HFFc6 (cell line): ENCODE measurements around the gene RUNDC3A. TPM values are rescaled to one million over a fixed set of nuclear protein-coding genes. Genes with fewer than 3 reads are reported as not detected.
A peak's percentile ranks its signal among the peaks of the same experiment; 100 is the strongest.

Experiments used
- DNase-seq: peaks from one replicate; pipeline ENCODE4 v3.0.0-alpha.2; 2018
- H3K27ac Mint-ChIP-seq: 2 replicates; pipeline ENCODE4 v1.8.0; 2020; ENCODE audit warnings: mild to moderate bottlenecking, mixed read lengths
- H3K27me3 Mint-ChIP-seq: 2 replicates; pipeline ENCODE4 v1.8.0; 2021; ENCODE audit warnings: mild to moderate bottlenecking, moderate library complexity, mixed read lengths; ENCODE audit not compliant: insufficient read depth
- H3K36me3 Mint-ChIP-seq: 2 replicates; pipeline ENCODE4 v1.8.0; 2021; ENCODE audit warnings: low read depth, mixed read lengths
- H3K4me1 Mint-ChIP-seq: 2 replicates; pipeline ENCODE4 v1.8.0; 2020; ENCODE audit warnings: low read depth, mixed read lengths
- H3K4me3 Mint-ChIP-seq: 2 replicates; pipeline ENCODE4 v1.8.0; 2020; ENCODE audit warnings: mild to moderate bottlenecking, moderate library complexity, mixed read lengths
- H3K9me3 Mint-ChIP-seq: 2 replicates; pipeline ENCODE4 v1.8.0; 2020; ENCODE audit warnings: mild to moderate bottlenecking, mixed read lengths
- total RNA-seq, 6 experiments: library from RNA; stranded (reverse); fragmentation: NEBNext Ultra II Directional; extraction: Animal tissue kit (Norgen Biotek cat#: 25700); gene quantifications; 2 replicates in 1 of 6; 3 replicates in 5 of 6; pipeline ENCODE4 v1.2.3, GENCODE V29; 2021
- TF ChIP-seq, protein P1 (sequence below): fragments of 200-600 bp; sonication (generic); IDR thresholded peaks from 2 replicates; pipeline ENCODE4 v1.5.0; 2021; ENCODE audit warnings: antibody characterized with exemption, mild to moderate bottlenecking

Gene RUNDC3A
- total RNA-seq, 6 experiments from 2014 or later, result 0.17 TPM; not detected in 5

GRCh38 chr17:44315760-44316731, 7.6 kb downstream of the RUNDC3A start:
- TF ChIP-seq, protein P1, sequence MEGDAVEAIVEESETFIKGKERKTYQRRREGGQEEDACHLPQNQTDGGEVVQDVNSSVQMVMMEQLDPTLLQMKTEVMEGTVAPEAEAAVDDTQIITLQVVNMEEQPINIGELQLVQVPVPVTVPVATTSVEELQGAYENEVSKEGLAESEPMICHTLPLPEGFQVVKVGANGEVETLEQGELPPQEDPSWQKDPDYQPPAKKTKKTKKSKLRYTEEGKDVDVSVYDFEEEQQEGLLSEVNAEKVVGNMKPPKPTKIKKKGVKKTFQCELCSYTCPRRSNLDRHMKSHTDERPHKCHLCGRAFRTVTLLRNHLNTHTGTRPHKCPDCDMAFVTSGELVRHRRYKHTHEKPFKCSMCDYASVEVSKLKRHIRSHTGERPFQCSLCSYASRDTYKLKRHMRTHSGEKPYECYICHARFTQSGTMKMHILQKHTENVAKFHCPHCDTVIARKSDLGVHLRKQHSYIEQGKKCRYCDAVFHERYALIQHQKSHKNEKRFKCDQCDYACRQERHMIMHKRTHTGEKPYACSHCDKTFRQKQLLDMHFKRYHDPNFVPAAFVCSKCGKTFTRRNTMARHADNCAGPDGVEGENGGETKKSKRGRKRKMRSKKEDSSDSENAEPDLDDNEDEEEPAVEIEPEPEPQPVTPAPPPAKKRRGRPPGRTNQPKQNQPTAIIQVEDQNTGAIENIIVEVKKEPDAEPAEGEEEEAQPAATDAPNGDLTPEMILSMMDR, result no peak
- peaks cover 44% of the 10 kb centered on the region for H3K27me3 Mint-ChIP-seq
- H3K27ac Mint-ChIP-seq, result no peak overlapping the region
- H3K4me1 Mint-ChIP-seq, result no peaks in the 10 kb centered on the region
- H3K9me3 Mint-ChIP-seq, result no peaks in the 10 kb centered on the region
- DNase-seq, result no peak
- peaks cover 7% of the 10 kb centered on the region; the same call in 1 of the 2 replicates for H3K36me3 Mint-ChIP-seq
- H3K4me3 Mint-ChIP-seq, result peak overlapping the region; percentile 0; the same call in 1 of the 2 replicates

DNA sequence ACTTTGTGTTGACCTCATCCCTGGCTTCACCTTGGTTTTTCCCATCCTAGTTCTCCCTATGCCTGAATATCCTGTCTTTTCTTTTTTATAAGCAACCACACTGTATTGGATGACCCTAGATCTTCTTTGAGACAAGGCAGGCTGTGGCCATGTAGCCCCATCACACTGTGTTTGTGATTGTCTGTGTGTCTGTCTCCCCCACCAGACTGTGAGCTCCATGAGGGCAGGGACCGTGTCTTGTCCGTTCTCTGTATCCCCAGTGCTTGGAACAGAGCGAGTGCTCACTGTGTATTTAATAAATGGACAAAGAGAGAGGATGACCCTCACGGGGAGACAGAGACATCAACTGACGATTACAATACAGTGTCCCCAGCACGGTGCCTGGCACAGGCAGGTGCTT, 9.1 kb downstream of the RUNDC3A start:
- Mint-ChIP-seq H3K9me3 (no peaks in the 10 kb centered on the region), H3K27ac (no peak overlapping the region), H3K27me3 (peaks cover 41% of the 10 kb centered on the region), H3K36me3 (peaks cover 7% of the 10 kb centered on the region; the same call in 1 of the 2 replicates), H3K4me3 (no peak overlapping the region), H3K4me1 (no peaks in the 10 kb centered on the region)
- DNase-seq, result no peak
- TF ChIP-seq, protein P1, result no peak

GRCh38 chr17:44318077-44318892, 9.9 kb downstream of the RUNDC3A start:
- Mint-ChIP-seq H3K36me3 (peaks cover 7% of the 10 kb centered on the region; the same call in 1 of the 2 replicates), H3K9me3 (no peaks in the 10 kb centered on the region), H3K4me3 (no peak overlapping the region), H3K27ac (no peak overlapping the region), H3K27me3 (peaks cover 35% of the 10 kb centered on the region), H3K4me1 (no peaks in the 10 kb centered on the region)
- TF ChIP-seq, protein P1, result no peak
- DNase-seq, result no peak

- TF ChIP-seq, protein P1, result no peak
- peaks cover 7% of the 10 kb centered on the region; the same call in 1 of the 2 replicates for H3K36me3 Mint-ChIP-seq
- H3K27me3 Mint-ChIP-seq, result peaks cover 26% of the 10 kb centered on the region
- no peak for DNase-seq
- H3K27ac Mint-ChIP-seq, result no peak overlapping the region
- no peak overlapping the region for H3K4me3 Mint-ChIP-seq
- no peaks in the 10 kb centered on the region; the same call in 1 of the 2 replicates for H3K4me1 Mint-ChIP-seq
- no peaks in the 10 kb centered on the region for H3K9me3 Mint-ChIP-seq
Observed at GRCh38 chr17:44320066-44320465, 11.7 kb downstream of the RUNDC3A start.
